NCI-H1417 treated with DMSO at 0.1 percent for 48 hours (cell line): ENCODE measurements around the gene CDKN2B.
"Not testable (repeated sequence)": the region's sequence is repeated elsewhere in the genome, so short reads cannot be mapped to it uniquely, and the experiment has no call there.

Experiments
- DNase-seq: peaks from one replicate; lab custom pipeline; 2025; lab: John Stamatoyannopoulos, UW

CDKN2B gene

DNA sequence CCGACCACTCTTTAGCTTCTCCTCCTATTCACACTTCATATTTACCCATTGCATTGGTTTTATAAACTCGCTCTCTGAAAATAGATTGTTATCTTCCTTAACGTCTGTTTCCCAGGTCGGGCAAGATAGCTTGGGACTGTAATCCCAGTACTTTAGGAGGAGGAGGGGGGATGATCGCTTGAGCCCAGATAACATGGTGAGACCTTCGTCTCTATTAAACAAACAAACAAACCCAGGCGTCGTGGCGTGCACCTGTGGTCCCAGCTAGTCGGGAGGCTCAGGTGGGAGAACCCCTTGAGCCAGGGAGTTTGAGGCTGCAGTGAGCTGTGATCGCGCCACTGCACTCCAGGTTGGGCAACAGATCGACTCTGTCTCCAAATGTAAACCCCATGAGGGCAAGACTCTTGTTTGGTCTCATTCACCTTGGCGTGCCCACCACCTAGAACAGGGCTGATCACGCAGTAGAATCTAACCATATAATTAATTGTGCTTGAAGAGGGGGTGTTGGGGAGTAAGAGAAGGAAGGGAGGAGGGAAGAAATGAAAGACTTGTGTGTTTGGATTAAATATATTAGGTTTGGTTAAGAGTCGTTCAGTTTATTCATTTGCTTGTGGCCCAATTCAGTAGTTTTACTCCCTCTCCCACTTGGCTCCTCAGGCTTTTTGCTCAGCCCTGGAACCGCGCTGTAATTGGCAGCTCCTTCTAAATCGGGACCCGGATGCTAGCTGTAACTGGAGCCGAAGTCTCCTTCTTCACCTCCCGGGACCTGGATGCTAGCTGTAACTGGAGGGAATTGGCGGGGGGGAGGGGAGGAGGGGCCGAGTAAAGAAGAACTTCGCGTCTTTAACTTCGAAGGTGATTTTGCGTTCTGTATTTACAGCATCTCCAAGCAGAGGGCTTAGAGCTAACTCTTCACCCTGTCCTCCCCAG lies 39.8 kb downstream of the CDKN2B start:
- DNase-seq = no peak

DNA sequence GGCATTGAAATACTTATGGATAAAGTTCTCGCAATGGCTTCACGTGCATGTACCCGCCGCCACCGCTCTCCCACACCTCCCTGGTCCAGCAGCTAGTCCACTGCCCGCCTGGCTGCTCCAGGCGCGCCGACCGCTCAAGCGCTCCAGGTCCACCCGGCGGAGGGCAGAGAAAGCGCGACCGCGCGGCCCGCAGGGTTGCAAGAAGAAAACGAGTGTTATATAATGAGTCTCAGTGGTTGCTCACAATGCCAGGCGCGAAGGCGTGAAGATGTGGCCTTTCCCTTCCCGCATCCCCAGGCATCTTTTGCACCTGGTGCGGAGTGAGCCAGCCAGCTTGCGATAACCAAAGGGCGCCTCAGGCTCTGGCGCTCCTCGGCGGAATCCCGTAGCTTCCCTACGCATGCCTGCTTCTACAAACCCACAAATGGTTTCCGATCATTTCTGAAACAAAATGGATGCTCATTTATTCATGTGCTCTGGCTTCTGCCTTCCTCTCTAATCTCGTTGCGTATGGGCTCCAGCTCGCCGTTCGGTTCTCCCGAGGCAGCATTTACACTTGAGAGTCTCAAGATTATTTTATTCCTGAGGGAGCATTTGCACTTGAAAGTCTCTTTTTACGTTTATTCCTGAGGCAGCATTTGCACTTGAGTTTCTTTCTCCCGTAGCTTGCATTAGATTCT lies 40.6 kb downstream of the CDKN2B start:
- DNase-seq = no peak

- DNase-seq = no peak
Observed at GRCh38 chr9:21967702-21968101, 41.4 kb downstream of the CDKN2B start.

- no peak for DNase-seq
Observed at GRCh38 chr9:21967169-21967568, 41.9 kb downstream of the CDKN2B start.

GRCh38 chr9:21966140-21966851 lies 42.8 kb downstream of the CDKN2B start:
- no peak for DNase-seq

GRCh38 chr9:21965401-21965951 lies 43.6 kb downstream of the CDKN2B start:
- no peak for DNase-seq

GRCh38 chr9:21964925-21965385 lies 44.1 kb downstream of the CDKN2B start:
- DNase-seq = no peak

DNA sequence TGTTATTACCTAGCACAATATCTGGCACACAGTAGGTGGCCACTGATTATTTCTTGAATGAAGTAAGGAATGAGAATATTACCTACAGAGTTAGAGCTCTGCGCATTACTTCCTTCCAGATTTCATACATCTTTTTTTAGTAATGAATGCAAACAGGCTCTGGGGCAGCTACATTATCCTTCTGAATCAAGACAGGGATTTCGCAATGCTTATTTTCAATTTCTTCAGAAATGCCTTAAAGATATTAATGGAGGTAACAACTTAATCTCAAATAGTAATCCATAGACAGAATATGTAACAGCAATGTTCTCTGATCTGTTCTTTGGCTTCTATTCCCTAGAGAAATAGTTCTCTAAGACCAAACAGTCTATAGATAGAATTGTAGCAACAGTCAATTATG lies 47.5 kb downstream of the CDKN2B start:
- DNase-seq = no peak

DNA sequence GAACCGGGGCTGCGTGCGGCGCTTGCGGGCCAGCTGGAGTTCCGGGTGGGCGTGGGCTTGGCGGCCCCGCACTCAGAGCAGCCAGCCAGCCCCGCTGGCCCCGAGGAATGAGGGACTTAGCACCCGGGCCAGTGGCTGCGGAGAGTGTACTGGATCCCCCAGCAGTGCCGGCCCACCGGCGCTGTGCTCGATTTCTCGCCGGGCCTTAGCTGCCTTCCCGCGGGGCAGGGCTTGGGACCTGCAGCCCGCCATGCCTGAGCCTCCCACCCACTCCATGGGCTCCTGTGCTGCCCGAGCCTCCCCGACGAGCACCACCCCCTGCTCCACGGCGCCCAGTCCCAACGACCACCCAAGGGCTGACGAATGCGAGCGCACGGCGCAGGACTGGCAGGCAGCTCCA lies 49.8 kb downstream of the CDKN2B start:
- DNase-seq = not testable (repeated sequence)

- DNase-seq = no peak
Observed at GRCh38 chr9:21958833-21959232, 50.3 kb downstream of the CDKN2B start.
